Parathyroid adenoma (tissue), 2 donors: ENCODE measurements around the gene CD72.
A peak's percentile ranks its signal among the peaks of the same experiment; 100 is the strongest.

Source experiments
- H2AFZ ChIP-seq: fragments of 300-600 bp; sonication (generic); one replicate; pipeline ENCODE4 v1.7.0; 2017; ENCODE audit warnings: antibody characterized with exemption, mild to moderate bottlenecking
- H3K27ac ChIP-seq: fragments of 300-600 bp; sonication (generic); one replicate; pipeline ENCODE4 v1.7.0; 2017
- H3K27me3 ChIP-seq: fragments of 300-600 bp; sonication (generic); one replicate; pipeline ENCODE4 v1.7.0; 2017; ENCODE audit warnings: low read length; ENCODE audit not compliant: control insufficient read depth, insufficient read depth
- H3K36me3 ChIP-seq: fragments of 300-600 bp; sonication (generic); one replicate; pipeline ENCODE4 v1.7.0; 2017; ENCODE audit warnings: low read length; ENCODE audit not compliant: control insufficient read depth, insufficient read depth
- H3K4me1 ChIP-seq: fragments of 300-600 bp; sonication (generic); one replicate; pipeline ENCODE4 v1.7.0; 2017; ENCODE audit warnings: control low read depth
- H3K4me2 ChIP-seq: fragments of 300-600 bp; sonication (generic); one replicate; pipeline ENCODE4 v1.7.0; 2017; ENCODE audit warnings: low read length
- H3K4me3 ChIP-seq: fragments of 300-600 bp; sonication (generic); one replicate; pipeline ENCODE4 v1.7.0; 2017; ENCODE audit warnings: low read depth, low read length
- H3K79me2 ChIP-seq: fragments of 300-600 bp; sonication (generic); one replicate; pipeline ENCODE4 v1.7.0; 2017; ENCODE audit warnings: control low read depth
- H3K9ac ChIP-seq: fragments of 300-600 bp; sonication (generic); one replicate; pipeline ENCODE4 v1.7.0; 2017; ENCODE audit warnings: mild to moderate bottlenecking
- H3K9me3 ChIP-seq: fragments of 300-600 bp; sonication (generic); one replicate; pipeline ENCODE4 v1.7.0; 2017; ENCODE audit warnings: low read length; ENCODE audit not compliant: control insufficient read depth
- CTCF ChIP-seq: fragments of 300-600 bp; sonication (generic); IDR thresholded peaks from one replicate; pipeline ENCODE4 v1.7.0; 2017; ENCODE audit warnings: antibody characterized with exemption, mild to moderate bottlenecking
- donor health status: primary hyperparathyroidism.

CD72 gene

GRCh38 chr9:35656831-35657545, 38.8 kb upstream of the CD72 start:
- Histone ChIP-seq H3K36me3 (no peaks in the 10 kb centered on the region), H3K9ac (no peak overlapping the region), H3K4me2 (peak overlapping the region; percentile 96), H3K9me3 (no peaks in the 10 kb centered on the region), H2AFZ (peak overlapping the region; percentile 83), H3K4me3 (peak overlapping the region; percentile 92), H3K27ac (peak overlapping the region; percentile 99), H3K4me1 (no peaks in the 10 kb centered on the region), H3K79me2 (no peaks in the 10 kb centered on the region), H3K27me3 (no peaks in the 10 kb centered on the region)
- TF ChIP-seq CTCF: no peak

DNA sequence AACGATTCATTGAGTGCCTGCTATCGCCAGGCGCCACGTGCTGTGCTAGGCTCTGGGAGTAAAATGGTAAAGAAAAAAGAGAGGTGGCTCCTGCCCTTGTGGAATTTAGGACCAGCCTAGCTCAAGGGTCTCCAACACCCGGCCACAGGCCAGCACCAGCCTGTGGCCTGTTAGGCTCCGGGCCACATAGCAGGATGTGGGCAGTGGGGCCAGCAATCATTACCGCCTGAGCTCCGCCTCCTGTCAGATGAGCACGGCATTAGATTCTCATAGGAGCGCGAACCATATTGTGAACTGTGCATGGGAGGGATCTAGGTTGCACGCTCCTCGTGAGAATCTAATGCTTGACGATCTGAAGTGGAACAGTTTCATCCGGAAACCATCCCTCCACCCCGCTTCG, 38.1 kb upstream of the CD72 start:
- H3K27ac ChIP-seq: no peak overlapping the region
- H3K4me2 ChIP-seq: no peak overlapping the region
- TF ChIP-seq CTCF: no peak

DNA sequence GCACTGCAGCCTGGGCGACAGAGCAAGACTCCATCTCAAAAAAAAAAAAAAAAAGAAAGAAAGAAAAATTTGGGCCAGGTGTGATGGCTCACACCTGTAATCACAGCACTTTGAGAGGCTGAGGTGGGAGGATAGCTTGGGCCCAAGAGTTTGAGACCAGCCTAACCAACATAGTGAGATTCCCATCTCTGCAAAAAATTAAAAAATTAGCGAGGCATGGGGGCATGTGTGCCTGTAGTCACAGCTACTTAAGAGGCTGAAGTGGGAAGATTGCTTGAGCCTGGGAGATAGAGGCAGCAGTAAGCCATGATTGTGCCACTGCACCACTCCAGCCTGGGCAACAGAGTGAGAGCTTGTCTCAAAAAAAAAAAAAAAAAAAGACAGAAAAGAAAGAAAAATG, 35.4 kb upstream of the CD72 start:
- no peak overlapping the region for H3K27ac ChIP-seq
- H3K36me3 ChIP-seq: no peaks in the 10 kb centered on the region
- H3K9me3 ChIP-seq: no peaks in the 10 kb centered on the region
- no peak overlapping the region for H2AFZ ChIP-seq
- H3K4me3 ChIP-seq: no peak overlapping the region
- H3K4me1 ChIP-seq: no peaks in the 10 kb centered on the region
- H3K4me2 ChIP-seq: no peak overlapping the region
- TF ChIP-seq CTCF: no peak
- H3K9ac ChIP-seq: no peak overlapping the region
- no peaks in the 10 kb centered on the region for H3K79me2 ChIP-seq
- no peaks in the 10 kb centered on the region for H3K27me3 ChIP-seq

More for the DNA sequence above, 38.1 kb upstream of the CD72 start:
- H3K4me1 ChIP-seq: no peaks in the 10 kb centered on the region
- H3K9me3 ChIP-seq: no peaks in the 10 kb centered on the region
- no peaks in the 10 kb centered on the region for H3K36me3 ChIP-seq
- no peak overlapping the region for H3K4me3 ChIP-seq
- no peaks in the 10 kb centered on the region for H3K27me3 ChIP-seq
- H2AFZ ChIP-seq: no peak overlapping the region
- no peak overlapping the region for H3K9ac ChIP-seq
- H3K79me2 ChIP-seq: no peaks in the 10 kb centered on the region

DNA sequence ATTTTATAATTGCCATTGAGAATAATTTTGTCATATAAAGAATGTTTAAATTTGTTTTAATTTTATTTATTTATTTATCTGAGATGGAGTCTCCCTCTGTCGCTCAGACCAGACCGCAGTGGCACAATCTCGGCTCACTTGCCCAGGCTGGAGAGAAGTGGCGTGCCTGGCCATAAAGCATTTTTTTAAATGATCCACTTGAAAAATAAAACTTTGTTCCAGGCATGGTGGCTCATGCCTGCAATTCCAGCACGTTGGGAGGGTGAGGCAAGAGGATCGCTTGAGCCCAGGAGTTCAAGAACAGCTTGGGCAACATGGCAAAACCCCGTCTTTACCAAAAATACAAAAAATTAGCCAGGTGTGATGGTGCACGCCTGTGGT, 34.6 kb upstream of the CD72 start:
- Histone ChIP-seq H2AFZ (no peak overlapping the region), H3K9ac (no peak overlapping the region), H3K27ac (no peak overlapping the region), H3K36me3 (no peaks in the 10 kb centered on the region), H3K9me3 (no peaks in the 10 kb centered on the region), H3K4me3 (no peak overlapping the region), H3K79me2 (no peaks in the 10 kb centered on the region), H3K4me2 (no peak overlapping the region), H3K27me3 (no peaks in the 10 kb centered on the region), H3K4me1 (no peaks in the 10 kb centered on the region)
- no peak for TF ChIP-seq CTCF
